Diencephalon (tissue), 1 donor: ENCODE measurements around the gene SERPINB5. TPM values are rescaled to one million over a fixed set of nuclear protein-coding genes. Genes with fewer than 3 reads are reported as not detected.

Source experiments
- total RNA-seq: library from RNA; depleted of rRNA; stranded (reverse); fragments of >200 nt; gene quantifications from one replicate; pipeline ENCODE4 v1.2.3, GENCODE V29; 2014

Gene SERPINB5
- total RNA-seq: 0.46 TPM

GRCh38 chr18:63476668-63477067, at the start of gene SERPINB5:
TSS of gene SERPINB5 (plus strand) at chr18:63476958. CDS start at chr18:63484429, 7,471 bp downstream.

GRCh38 chr18:63542069-63542468, 65.3 kb downstream of the SERPINB5 start, which contains the start of gene SERPINB12:
TSS of gene SERPINB12 (plus strand) at chr18:63542369. CDS start at chr18:63556160, 13,791 bp downstream.

Other genes with a start within 250 kb of the SERPINB5 start
- 21.2 TPM for gene BCL2, start 157.2 kb upstream of the SERPINB5 start, total RNA-seq
- 17.8 TPM for gene KDSR, start 109.8 kb upstream of the SERPINB5 start, total RNA-seq
- gene VPS4B, start 54.5 kb upstream of the SERPINB5 start, total RNA-seq: 45.4 TPM
- not detected for gene SERPINB12, start 65.4 kb downstream of the SERPINB5 start, total RNA-seq
- gene SERPINB13, start 110.4 kb downstream of the SERPINB5 start, total RNA-seq: under 0.01 TPM
- not detected for gene SERPINB4, start 167.3 kb downstream of the SERPINB5 start, total RNA-seq
- not detected for gene SERPINB3, start 184.9 kb downstream of the SERPINB5 start, total RNA-seq
- gene SERPINB11, start 226.0 kb downstream of the SERPINB5 start, total RNA-seq: not detected